SK-N-MC (cell line): Measurements from ENCODE around the gene TOMM7.

Experiments
- EZH2 ChIP-seq: fragments of 200-600 bp; sonication (generic); IDR thresholded peaks from one replicate; pipeline ENCODE4 v1.6.1; 2017; ENCODE audit warnings: antibody characterized with exemption
- POLR2AphosphoS5 ChIP-seq: IDR thresholded peaks from 2 replicates; pipeline ENCODE4 v1.6.1; 2012; ENCODE audit warnings: mild to moderate bottlenecking, low read depth, low read length, borderline replicate concordance

DNA sequence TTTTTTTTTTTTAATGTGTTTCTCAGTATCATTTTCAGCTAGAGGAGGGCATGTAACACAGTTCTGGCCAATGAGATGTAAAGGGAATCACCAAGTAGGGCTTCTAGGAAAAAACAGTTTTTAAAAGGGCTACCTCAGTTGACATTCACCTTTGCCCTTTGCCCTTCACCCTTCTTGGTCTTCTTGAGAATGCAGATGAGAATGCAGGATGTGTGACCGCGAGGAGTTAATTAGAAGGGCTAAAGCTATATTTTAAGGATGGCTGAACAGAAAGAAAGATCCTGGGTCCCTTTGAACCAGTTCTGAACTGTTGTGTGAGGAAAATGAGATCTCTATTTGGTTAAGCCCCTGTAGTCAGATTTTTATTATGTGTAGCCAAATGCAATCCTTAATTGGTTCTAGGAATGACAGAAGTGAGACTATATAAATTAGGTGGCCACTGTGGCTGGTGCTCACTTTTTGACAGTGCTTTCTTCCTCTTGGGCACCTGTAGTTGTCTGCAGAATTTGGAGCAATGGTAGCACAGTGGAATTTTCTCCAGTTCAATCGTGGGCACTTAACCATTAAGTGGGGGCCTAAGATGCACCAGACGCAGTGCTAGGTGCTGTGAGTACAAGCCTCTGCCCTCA, 21.1 kb upstream of the TOMM7 start:
- TF ChIP-seq POLR2AphosphoS5 (no peak), EZH2 (no peak)
